Caco-2 (cell line): ENCODE measurements around the gene RASEF. TPM values are rescaled to one million over a fixed set of nuclear protein-coding genes. Genes with fewer than 3 reads are reported as not detected.

ENCODE experiments used
- BruUV-seq: library from RNA; stranded (reverse); fragments of 400-500 nt; replicated peaks from 2 replicates; lab custom pipeline; 2021; lab: Mats Ljungman, UMichigan
- CTCF ChIA-PET: fragments of 300-600 bp; sonication (Branson Sonifier 250); formaldehyde crosslinking; loops from one replicate; lab custom pipeline; 2022; ENCODE audit warnings: antibody characterized with exemption; lab: Charles Lee
- POLR2A ChIA-PET: fragments of 300-600 bp; sonication (Branson Sonifier 250); formaldehyde crosslinking; loops from one replicate; lab custom pipeline; 2022; ENCODE audit warnings: antibody characterized with exemption; lab: Charles Lee
- DNase-seq, 2 experiments: peaks; one replicate each; pipeline versions ENCODE4 v3.0.0 to v3.0.0-alpha.2; 2020 to 2022
- H3K27me3 ChIP-seq: replicated peaks from 2 replicates; pipeline ENCODE4 v1.6.0; 2011; ENCODE audit warnings: low read length; ENCODE audit not compliant: control insufficient read depth, insufficient read depth
- H3K36me3 ChIP-seq: 2 replicates; pipeline ENCODE4 v1.5.1; 2011; ENCODE audit warnings: low read length; ENCODE audit not compliant: control insufficient read depth, insufficient read depth
- H3K4me1 ChIP-seq: fragments of 250-450 bp; sonication (Bioruptor Pico); 2 replicates; pipeline ENCODE4 v1.5.1; 2020; ENCODE audit warnings: mild to moderate bottlenecking
- H3K4me3 ChIP-seq: 2 replicates; pipeline ENCODE4 v1.5.1; 2011; ENCODE audit warnings: low read depth, mild to moderate bottlenecking, control low read depth, low read length
- H3K9me3 ChIP-seq: fragments of 250-450 bp; sonication (Bioruptor Pico); 2 replicates; pipeline ENCODE4 v1.5.1; 2020; ENCODE audit warnings: mild to moderate bottlenecking, moderate library complexity
- H3K27ac Mint-ChIP-seq: one replicate; pipeline ENCODE4 v1.8.0; 2022; ENCODE audit warnings: mixed read lengths; ENCODE audit not compliant: unreplicated experiment
- H3K27me3 Mint-ChIP-seq: one replicate; pipeline ENCODE4 v1.8.0; 2022; ENCODE audit warnings: mixed read lengths; ENCODE audit not compliant: insufficient read depth, unreplicated experiment
- H3K36me3 Mint-ChIP-seq: one replicate; pipeline ENCODE4 v1.8.0; 2022; ENCODE audit warnings: mild to moderate bottlenecking, mixed read lengths; ENCODE audit not compliant: insufficient read depth, unreplicated experiment
- H3K4me1 Mint-ChIP-seq: one replicate; pipeline ENCODE4 v1.8.0; 2022; ENCODE audit warnings: low read depth, mixed read lengths; ENCODE audit not compliant: unreplicated experiment
- H3K4me3 Mint-ChIP-seq: one replicate; pipeline ENCODE4 v1.8.0; 2022; ENCODE audit warnings: mild to moderate bottlenecking, moderate library complexity, mixed read lengths; ENCODE audit not compliant: unreplicated experiment
- H3K9me3 Mint-ChIP-seq: one replicate; pipeline ENCODE4 v1.8.0; 2022; ENCODE audit warnings: mixed read lengths; ENCODE audit not compliant: unreplicated experiment
- CTCF ChIP-seq, 2 experiments: fragments of 200-600 bp in 1 of 2; IDR thresholded peaks; 1 replicate in 1 of 2; 2 replicates in 1 of 2; pipeline versions ENCODE4 v1.5.1 to v1.8.0; 2011 to 2022; ENCODE audit warnings: antibody characterized with exemption in 1 of 2, control low read depth in 1 of 2, inconsistent platforms in 1 of 2, low read depth in 1 of 2, low read length in 1 of 2, mild to moderate bottlenecking in 1 of 2, moderate library complexity in 1 of 2; ENCODE audit not compliant: insufficient read depth in 1 of 2, severe bottlenecking in 1 of 2, unreplicated experiment in 1 of 2
- intact Hi-C: fragments of 100-400 bp; cut with micrococcal nuclease; formaldehyde crosslinking; loops from one replicate; pipeline ENCODE4 v1.10.0; 2022; ENCODE audit not compliant: unreplicated experiment
- total RNA-seq: library from RNA; stranded (reverse); gene quantifications from 2 replicates; pipeline ENCODE4 v1.2.3, GENCODE V29; 2022

Gene RASEF
- total RNA-seq, 1 experiment from 2014 or later, result 0.32 TPM

DNA sequence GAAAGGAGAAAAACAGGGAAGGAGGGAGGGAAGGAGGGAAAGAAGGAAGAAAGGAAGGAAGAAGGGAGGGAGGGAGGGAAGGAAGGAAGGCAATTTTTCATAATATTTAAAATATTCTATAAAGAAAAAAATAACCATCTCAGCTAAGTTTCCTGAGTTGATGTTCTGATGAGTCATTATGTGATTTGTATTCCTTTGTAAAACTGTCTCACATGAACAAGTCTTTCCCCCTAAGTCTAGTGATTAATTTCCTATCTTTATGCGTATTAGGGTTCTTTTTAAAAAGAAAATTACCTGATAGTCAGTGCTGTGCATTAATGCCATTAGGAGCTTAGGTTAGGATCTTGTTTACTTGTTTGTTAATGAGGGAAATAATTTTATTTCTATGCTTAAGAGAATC lies 94.1 kb downstream of the RASEF start:
- DNase-seq, result no peak
- no peaks in the 10 kb centered on the region for H3K4me1 ChIP-seq
- TF ChIP-seq CTCF (IDR thresholded peaks at IDR 0.05; ENCODE audit: insufficient read depth in 1 of 2, low read depth in 1 of 2, low read length in 1 of 2, severe bottlenecking in 1 of 2, unreplicated experiment in 1 of 2), result no peak
- no peak overlapping the region for H3K4me3 ChIP-seq
- intact Hi-C loops, result no loop called here
- ChIA-PET CTCF (no interaction called here), POLR2A (no interaction called here)
- H3K4me3 Mint-ChIP-seq, result no peak overlapping the region
- H3K27me3 ChIP-seq, result no peaks in the 10 kb centered on the region
- no peaks in the 10 kb centered on the region for H3K9me3 Mint-ChIP-seq
- H3K27me3 Mint-ChIP-seq, result peaks cover 2% of the 10 kb centered on the region
- no peaks in the 10 kb centered on the region for H3K36me3 Mint-ChIP-seq
- no TSS peak for BruUV-seq
- no peaks in the 10 kb centered on the region for H3K36me3 ChIP-seq
- no peak overlapping the region for H3K27ac Mint-ChIP-seq
- no peaks in the 10 kb centered on the region for H3K4me1 Mint-ChIP-seq
- no peaks in the 10 kb centered on the region for H3K9me3 ChIP-seq

- BruUV-seq, result no TSS peak
- H3K36me3 ChIP-seq, result no peaks in the 10 kb centered on the region
Observed at GRCh38 chr9:82968388-82968787, 94.6 kb downstream of the RASEF start.

GRCh38 chr9:82961504-82962125 lies 101.3 kb downstream of the RASEF start:
- Mint-ChIP-seq H3K4me1 (no peaks in the 10 kb centered on the region), H3K27me3 (peaks cover 2% of the 10 kb centered on the region), H3K4me3 (no peak overlapping the region), H3K27ac (no peak overlapping the region), H3K36me3 (no peaks in the 10 kb centered on the region), H3K9me3 (no peaks in the 10 kb centered on the region)
- no peaks in the 10 kb centered on the region for H3K27me3 ChIP-seq
- intact Hi-C loops, result loop anchor here (1.0 to 2.0 kb wide), 2 partner anchors 353 to 429 kb away; no protein-coding TSS in a partner anchor
- DNase-seq, result peak; percentile 62 to 65
- no peak overlapping the region for H3K4me3 ChIP-seq
- no TSS peak for BruUV-seq
- no peaks in the 10 kb centered on the region for H3K36me3 ChIP-seq
- TF ChIP-seq CTCF (IDR thresholded peaks at IDR 0.05; ENCODE audit: insufficient read depth in 1 of 2, low read depth in 1 of 2, low read length in 1 of 2, severe bottlenecking in 1 of 2, unreplicated experiment in 1 of 2), result peak; percentile 64 to 68
- CTCF ChIA-PET, result no interaction called here
- no peaks in the 10 kb centered on the region for H3K9me3 ChIP-seq
- POLR2A ChIA-PET, result no interaction called here
- no peaks in the 10 kb centered on the region for H3K4me1 ChIP-seq

More at GRCh38 chr9:82968388-82968787, 94.6 kb downstream of the RASEF start:
- Mint-ChIP-seq H3K36me3 (no peaks in the 10 kb centered on the region), H3K4me1 (no peaks in the 10 kb centered on the region), H3K4me3 (no peak overlapping the region), H3K27me3 (peaks cover 2% of the 10 kb centered on the region), H3K9me3 (no peaks in the 10 kb centered on the region), H3K27ac (no peak overlapping the region)
- no peak for DNase-seq
- CTCF ChIA-PET, result no interaction called here
- Histone ChIP-seq H3K27me3 (no peaks in the 10 kb centered on the region), H3K9me3 (no peaks in the 10 kb centered on the region), H3K4me3 (no peak overlapping the region), H3K4me1 (no peaks in the 10 kb centered on the region)
- intact Hi-C loops, result no loop called here
- TF ChIP-seq CTCF (IDR thresholded peaks at IDR 0.05; ENCODE audit: insufficient read depth in 1 of 2, low read depth in 1 of 2, low read length in 1 of 2, severe bottlenecking in 1 of 2, unreplicated experiment in 1 of 2), result no peak
- POLR2A ChIA-PET, result no interaction called here
